GM19468 (cell line): Measurements from ENCODE around the gene KIF26B.

Experiments
- ATAC-seq: cut with Tn5 transposase; IDR thresholded peaks from one replicate; pipeline ENCODE4 v1.9.1; 2021; ENCODE audit warnings: mild to moderate bottlenecking, moderate library complexity, moderate number of reproducible peaks; ENCODE audit not compliant: unreplicated experiment; ENCODE audit errors: extremely low read depth

The KIF26B gene

DNA sequence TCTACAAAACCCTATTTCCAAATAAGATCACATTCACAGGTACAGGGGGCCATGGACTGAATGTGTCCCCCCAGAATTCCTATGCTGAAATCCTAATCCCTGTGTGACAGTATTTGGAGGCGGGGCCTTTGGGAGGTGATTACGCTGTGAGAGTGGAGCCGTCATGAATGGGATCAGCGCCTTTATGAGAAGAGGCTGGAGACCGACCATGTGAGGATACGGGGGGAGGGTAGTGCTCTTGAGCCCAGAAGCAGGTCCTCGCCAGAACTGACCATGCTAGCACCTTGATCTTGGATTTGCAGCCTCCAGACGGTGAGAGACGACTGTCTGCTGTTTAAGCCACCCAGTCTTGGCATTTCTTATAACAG is 23.8 kb upstream of the KIF26B start:
- ATAC-seq: no peak

DNA sequence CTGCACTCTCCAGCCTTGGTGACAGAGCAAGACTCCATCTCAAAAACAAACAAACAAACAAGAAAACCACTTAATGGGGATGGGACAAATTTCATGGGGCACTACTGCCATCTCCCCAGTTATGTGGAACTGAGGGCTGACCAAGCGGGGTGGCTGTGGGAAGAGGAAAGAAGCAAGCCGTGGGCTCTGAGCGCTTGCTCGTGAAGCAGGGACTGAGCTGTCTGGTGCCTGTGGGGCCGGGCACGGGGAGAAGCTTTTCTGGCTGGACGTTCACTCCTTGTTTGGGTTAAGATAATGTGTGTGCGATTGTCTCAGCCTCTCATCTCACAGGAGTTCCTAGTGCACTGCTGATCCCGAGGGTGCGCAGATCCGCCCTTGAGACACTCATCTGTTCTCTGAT is 22.0 kb upstream of the KIF26B start:
- no peak for ATAC-seq

DNA sequence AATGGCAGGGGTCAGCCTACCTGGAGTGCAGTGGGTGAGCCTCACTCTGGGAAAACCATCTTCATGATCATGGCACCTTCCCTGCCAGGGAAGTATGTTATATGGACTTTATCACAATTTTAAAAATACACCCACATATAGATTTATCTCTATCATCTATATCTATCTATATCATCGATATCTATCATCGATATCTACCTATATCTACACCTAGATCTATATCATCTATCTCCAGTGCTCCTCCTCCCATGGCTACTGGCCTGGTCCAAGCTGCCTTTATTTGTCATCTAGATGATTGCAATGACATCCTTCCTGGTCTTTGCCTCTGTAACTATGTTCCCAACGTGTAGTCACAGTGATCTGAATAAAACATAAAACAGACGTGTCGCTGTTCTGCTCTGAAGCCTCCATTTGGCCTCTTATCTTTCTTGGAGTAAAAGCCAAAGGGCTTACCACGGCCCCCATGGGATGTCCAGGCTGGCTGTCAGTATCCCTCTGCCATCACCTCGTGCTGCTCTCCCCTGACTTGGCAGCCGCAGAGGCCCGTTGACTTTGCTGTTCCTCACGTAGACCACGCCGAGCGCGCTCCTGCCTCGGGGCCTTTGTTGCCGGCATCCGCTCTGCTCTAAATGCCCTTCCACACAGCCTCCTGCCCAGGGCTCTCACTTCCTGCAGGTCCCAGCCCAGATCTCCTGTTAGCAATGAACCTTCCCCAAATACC is 20.6 kb upstream of the KIF26B start:
- no peak for ATAC-seq

DNA sequence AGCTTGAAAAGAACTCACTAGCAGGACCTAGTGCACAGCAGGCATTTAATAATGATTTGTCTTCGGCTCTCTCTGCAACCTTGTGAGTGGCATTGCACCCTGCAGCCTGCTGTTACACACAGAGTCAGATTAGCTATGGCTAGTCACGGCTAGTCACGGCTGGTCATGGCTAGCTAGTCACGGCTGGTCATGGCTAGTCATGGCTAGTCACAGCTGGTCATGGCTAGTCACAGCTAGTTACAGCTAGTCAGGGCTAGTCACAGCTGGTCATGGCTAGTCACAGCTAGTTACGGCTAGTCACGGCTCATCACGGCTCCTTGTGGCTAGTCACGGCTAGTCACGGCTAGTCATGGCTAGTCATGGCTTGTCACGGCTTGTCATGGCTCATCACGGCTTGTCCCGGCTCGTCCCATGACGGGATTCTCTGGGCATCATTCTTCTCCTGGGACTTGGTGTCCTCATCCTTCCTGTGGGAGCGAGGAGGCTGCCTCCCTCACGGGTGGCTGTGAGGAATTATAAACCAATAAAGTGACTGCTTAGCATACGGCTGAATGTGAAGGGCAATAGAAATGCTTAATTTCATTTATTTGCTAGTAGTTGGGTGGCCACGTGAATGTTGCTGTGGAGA is 12.5 kb upstream of the KIF26B start:
- ATAC-seq: no peak

DNA sequence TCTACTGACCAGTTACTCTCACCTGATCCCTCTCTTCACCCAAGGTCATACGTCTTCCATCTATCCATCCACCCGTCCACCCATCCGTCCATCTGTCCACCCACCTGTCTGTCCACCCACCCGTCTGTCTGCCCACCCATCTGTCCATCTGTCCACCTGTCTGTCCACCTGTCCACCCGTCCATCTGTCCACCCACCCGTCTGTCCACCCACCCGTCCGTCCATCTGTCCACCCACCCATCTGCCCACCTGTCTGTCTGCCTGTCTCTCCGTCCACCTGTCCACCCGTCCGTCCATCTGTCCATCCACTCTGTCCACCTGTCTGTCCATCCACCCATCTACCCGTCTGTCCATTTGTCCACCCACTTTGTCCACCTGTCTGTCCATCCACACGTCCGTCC is 11.8 kb upstream of the KIF26B start:
- ATAC-seq: no peak

DNA sequence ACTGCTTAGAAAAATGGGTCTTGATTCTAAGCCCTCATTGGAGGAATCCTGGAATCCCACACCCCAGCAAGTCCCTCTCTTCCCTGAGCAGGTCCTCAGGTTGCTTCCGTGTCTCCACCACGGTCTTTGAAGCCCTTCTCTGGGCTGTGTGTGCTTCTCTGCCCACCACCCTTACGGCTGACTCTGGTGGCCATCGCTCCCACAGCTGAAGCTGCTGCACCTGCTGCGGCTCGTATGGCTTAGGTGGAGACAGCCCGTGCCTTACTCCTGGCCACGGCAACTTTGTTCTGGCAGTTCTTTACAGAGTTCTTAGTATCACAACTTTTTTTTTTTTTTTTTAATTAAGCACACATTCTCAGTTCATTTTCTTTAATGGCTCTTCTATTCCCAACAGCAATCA is 10.9 kb upstream of the KIF26B start:
- no peak for ATAC-seq

DNA sequence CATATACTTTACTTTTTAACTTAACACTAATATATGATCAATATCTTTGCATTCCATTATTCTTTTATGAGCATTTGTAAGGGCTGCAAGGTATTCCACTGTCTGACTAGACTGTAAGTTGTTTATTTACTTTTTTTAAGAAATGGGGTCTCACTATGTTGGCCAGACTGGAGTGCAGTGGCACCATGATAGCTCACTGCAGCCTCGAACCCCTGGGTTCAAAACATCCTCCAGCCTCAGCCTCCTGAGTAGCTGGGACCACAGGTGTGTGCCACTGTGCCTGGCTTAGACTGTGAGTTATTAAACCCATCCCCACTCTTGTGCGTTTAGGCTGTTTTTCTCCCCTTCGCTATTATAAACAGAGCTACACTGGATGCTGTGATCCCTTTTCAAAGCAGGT is 6.7 kb upstream of the KIF26B start:
- no peak for ATAC-seq

DNA sequence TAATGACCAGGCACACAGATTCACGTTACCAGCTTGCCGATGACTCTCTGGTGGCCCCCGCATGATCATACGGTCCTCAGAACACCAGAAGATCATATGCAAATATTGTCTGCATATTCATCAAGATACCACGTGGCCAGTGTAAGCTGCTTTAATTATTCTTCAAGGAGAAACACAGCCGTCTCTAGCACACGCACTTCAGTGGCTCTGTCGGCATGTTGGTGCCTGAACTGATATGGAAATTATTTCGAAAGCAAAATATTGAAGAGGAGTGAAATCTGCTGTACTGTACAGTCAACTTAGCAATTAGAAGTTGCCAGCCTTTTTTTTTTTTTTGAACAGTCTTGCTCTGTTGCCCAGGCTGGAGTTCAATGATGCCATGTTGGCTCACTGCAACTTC is 5.9 kb upstream of the KIF26B start:
- no peak for ATAC-seq

DNA sequence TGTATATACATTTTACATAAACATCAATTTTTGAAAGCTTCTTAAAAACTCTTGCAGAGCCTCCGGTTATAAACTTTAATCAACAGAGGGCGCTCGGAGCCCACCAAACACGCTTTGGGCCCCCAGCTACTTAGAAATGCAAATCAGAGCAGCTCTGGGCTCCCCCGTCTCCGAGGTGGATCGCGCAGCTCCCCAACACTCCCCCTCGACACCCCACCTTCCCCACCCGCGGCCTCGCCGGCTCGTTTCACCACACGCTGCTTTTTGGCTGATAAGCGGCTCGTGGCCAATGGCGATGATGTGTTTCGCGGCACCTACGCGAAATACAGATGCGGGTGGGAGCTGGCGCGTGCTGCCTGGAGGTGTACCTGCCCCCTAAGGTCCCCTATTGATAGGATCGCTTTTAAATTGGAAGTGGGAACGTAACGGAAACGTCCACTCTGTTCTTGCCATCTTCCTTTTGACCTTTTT is 1.7 kb upstream of the KIF26B start:
- ATAC-seq: no peak

DNA sequence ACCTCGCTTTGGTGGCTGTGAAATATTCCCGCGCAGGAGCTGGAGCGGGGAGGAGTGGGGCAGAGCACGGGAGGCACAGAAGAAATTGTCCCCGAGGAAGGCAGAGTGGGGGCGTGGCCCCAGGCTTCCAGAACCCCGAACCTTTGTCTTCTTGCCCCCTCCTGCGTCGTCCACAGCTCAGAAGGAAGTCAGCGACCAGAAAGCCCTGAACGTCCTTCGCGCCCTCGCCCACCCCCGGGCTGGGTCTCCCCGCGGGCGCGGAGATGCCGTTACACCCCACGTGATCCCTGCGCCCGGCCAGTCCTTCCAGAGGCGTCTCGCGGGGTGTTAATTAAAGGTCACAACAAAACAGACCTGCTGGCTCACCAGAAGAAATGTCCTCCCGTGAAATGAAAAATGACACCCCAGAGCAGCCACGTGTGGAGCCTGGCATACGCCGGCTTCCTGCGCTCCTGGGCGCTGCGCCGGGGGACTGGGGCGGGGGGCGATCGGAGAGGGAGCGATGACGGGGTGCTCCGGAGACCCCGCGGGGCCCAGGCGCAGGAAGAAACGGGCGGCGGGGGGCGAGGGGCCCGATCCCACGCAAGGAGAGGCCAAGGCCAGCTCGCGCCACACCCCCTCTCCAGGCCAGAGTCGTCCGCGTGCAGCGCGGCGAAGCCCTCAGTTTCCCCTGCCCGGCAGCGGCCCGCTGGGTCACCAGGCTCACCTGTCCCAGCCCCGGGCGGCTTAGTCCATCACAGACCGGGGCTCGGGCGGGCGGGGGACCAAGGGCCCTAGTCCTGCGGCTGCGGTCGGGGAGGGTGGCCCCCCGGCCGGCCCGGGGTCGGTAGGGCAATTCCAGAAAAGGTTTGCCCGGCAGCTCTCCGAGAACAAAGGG is 995 bp upstream of the KIF26B start:
- ATAC-seq: no peak

DNA sequence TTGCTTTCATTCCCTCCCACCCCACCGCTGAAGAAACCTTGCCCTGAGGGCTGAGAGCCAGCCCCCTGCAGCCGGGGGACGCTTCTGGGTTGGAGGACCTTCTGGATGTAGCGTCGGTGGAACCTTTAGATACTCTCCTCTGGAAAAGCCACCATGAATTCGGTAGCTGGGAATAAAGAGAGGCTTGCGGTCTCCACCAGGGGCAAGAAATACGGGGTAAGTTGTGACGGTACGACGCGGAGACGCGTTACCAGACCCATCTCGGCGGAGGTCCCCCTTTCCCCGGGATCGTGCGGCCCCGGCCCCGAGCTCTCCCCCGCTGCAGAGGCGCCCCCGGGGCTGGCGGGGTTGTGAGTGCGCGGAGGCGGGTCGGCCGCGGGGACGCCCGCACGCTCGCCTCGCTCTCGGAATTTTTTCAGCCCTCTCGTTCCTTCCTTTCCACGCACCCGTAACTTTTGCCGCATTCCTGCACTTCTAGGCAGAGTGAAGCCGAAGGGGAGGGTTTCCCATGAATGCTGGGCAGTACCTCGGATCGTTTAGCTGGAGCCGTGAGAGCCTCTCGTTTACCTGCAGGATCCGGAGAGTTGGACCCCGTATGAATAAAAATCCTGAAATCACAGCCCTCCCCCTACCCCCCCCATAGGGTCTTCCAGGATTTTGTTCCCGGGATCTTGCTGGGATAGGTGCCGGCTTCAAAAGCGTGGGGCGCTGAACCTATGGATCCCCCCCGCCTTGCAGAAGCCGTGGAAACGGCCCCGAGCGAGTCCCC is 671 bp downstream of the KIF26B start:
- ATAC-seq: no peak

DNA sequence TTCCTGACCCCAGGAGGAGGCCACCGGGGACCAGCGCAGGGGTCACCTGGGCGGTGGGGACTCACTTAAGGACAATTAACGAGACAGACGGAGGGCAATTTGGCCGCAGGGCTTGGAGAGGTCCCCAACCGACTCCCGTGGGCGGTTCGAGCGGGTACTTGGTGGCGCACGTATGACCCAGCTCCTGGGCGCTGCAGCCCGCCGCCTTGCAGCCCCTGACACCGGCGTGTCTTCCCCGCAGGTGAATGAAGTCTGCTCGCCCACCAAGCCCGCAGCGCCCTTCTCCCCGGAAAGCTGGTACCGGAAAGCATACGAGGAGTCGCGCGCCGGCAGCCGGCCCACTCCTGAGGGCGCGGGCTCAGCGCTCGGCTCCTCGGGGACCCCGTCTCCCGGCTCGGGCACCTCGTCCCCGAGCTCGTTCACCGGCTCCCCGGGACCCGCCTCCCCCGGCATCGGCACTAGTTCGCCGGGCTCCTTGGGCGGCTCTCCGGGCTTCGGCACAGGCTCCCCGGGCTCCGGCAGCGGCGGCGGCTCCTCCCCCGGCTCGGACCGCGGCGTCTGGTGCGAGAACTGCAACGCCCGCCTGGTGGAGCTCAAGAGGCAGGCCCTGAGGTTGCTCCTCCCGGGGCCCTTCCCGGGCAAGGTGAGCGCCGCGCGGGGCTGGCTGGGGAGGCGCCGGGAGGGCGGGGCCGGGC is 1.4 kb downstream of the KIF26B start:
- ATAC-seq: peak; percentile 88

DNA sequence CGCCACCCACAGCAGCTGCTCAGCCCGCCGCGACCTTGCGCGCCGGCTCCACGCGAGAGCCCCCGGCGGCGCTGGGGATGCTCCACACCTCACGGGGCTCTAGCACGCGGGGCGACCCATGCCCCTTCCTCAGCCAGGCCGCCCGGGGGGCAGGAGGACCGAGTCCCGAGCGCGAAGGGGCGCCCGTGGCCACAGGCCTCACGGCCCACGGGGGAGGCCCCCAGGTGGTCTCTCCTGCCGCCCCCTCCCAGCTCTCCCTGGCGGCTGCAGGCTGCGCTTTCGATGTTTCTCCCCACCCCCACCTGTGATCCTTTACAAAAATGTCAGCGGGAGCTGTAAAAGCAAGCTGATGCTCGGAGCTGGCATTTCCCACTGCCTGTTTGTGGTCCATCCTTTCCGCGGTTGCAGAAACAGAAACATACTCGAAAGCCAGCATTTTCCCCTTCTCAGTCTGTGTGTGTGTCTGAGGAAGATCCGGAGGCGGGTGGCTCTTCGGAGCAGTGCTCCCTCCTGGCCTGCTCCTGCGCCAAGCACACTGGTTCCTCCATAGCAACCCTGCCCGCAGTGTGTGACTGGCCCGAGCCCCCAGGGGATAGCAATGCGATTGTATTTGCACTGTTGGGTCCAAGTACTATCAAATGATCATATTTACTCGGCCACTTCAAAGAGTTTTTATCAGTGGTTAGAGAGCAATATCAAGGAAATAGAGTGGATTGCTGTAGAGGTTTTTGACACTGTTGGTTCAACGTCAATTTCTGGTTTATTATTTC is 2.1 kb downstream of the KIF26B start:
- no peak for ATAC-seq

DNA sequence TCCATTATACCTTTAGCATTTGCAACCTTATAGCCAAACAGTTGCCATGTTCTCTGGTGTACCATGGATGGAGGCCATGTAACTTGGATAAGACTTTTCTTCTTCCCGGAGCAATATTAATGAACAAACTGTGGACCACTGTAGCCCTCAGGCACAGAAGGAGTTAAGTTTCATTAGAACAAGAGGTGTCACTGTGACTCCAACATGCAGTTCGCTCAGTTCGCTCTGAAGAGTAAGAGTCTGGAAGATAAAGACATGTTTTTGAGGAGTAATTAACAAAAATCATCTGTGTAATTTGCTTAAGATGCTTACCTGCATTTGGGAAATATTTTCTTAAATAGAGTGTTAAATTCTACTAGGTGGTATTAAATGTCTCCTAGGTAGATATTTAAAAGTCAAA is 4.1 kb downstream of the KIF26B start:
- ATAC-seq: no peak

DNA sequence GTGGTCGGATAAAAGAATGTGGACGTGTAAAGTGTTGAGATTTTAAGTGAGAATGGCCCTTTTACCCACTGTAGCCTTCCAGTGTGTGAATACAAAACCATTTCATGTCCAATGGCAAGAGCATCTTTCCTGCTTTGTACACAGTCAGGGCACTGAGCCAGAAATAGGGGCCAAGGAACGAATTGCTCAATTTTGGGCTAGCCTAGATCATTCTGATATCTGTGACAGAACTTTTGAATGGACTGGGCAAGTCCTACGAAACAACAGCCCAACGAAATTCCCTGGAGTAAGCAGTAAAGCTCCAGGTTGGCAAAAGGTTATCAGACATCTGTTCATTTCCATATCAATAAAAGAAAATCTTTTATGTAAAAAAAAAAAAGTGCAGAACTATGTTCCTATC is 5.5 kb downstream of the KIF26B start:
- ATAC-seq: no peak

DNA sequence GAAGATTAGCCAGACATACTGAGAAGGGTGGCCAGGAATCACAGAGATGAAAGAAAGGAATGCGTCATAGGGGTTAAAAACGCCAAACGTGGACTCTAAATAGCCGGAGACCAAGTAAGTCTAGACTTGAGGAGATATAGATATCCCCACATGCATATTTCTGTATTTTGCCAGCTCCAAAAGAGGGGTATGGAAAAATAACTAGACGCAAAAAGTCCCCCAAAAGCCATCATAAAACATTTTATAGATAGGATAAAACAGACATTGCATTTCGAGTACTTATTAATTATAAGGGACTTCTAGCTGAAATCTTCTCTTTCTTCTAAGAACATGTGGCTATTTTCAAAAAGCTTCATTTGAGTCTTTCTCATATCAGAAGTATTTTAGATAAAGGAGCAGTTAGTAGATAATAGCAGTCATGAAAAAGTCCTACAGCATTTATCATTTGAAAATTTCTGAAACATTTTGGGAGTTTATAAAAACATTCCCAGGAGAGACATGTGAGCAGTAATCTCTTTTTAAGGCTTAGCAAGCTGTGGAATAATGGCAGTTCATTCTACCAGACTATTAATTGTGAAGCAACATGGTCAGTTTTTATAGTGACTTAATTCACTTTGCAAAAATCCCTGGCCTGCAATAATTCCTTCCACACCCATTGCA is 6.1 kb downstream of the KIF26B start:
- ATAC-seq: no peak

DNA sequence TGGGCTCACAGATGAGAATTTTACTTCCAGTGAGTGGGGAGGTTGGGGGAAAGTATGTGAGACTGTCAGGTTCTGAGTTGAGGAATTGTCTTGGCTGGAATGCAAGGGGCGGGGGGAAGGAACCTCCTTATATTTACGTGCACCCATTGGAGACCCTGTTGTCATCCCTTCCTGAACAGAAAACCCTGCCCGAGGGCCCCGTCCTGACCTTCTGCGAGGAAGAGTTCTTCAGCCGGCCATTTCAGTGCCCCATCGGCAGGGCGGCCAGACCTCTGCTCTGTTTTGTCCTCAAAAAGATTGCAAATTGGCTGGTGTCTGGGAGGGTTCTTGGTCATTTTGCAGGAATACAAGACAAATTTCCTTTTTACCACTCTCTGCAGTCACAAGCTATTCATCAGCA is 7.1 kb downstream of the KIF26B start:
- ATAC-seq: no peak

DNA sequence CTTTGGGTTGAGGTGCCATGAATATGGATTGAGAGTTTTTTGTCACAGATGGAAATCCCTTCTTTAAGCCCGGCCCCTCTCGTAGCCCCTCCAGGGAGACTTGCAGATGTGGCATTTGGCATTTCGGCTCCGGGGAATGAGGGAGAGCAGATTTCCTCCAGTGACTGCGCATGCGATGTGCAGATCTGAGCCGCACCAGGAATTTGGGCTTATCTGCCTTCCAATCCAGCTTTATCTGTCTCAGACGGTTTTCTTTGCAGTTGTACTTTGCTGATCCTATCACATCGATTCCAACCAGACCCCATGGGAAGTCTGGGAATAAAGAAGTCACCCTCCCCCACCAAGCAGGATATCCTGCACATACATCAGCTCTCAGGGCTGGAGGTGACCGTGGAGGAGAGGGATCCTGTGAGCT is 11.7 kb downstream of the KIF26B start:
- ATAC-seq: no peak

DNA sequence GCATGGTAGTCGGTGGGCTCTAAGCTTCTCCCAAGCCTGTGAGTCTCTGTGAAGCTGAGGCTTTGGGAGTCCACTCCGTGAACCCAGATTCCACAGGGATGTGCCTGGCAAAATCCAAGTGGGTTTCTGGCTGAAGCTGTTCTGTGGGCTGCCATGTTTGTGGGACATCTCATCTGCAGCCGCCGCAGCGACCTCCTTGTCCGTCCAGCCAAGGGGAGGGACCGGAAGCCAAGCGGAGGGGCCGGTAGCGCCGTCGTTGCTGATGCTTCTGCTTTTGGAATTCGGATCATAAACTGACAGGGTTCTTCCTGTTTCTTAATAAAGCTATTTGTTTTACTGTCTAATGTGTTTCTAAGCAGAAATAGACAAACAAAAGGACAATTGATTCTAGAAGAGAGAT is 13.3 kb downstream of the KIF26B start:
- ATAC-seq: no peak
